Measurements from ENCODE around the gene NANOS1.

The NANOS1 gene, protein sequence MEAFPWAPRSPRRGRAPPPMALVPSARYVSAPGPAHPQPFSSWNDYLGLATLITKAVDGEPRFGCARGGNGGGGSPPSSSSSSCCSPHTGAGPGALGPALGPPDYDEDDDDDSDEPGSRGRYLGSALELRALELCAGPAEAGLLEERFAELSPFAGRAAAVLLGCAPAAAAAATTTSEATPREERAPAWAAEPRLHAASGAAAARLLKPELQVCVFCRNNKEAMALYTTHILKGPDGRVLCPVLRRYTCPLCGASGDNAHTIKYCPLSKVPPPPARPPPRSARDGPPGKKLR

DNA sequence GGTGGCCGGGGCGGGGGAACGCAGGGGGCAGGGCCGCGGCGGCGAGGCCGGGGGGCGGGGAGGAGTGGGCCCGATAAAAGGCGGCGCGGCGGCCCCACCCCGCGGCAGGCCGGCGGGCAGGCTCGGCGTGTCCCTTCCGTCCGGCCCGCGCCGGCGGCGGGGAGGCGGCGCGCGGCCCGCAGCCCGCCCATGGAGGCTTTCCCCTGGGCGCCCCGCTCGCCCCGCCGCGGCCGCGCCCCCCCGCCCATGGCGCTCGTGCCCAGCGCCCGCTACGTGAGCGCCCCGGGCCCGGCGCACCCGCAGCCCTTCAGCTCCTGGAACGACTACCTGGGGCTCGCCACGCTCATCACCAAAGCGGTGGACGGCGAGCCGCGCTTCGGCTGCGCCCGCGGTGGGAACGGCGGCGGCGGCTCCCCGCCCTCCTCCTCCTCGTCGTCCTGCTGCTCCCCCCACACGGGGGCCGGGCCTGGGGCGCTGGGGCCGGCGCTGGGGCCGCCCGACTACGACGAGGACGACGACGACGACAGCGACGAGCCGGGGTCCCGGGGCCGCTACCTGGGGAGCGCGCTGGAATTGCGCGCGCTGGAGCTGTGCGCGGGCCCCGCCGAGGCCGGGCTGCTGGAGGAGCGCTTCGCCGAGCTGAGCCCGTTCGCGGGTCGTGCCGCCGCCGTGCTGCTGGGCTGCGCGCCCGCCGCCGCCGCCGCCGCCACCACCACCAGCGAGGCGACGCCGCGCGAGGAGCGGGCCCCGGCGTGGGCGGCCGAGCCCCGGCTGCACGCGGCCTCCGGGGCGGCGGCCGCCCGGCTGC is at the start of gene NANOS1:
Gene NANOS1, plus strand, starts transcription at position 102 of the 808 bp plus-strand sequence. Its CDS starts 88 bp downstream, at position 190.
- no peak for DNase-seq

- no peak for DNase-seq
These were observed 49.2 kb upstream of the NANOS1 start for GRCh38 chr10:118980135-118980865.

GRCh38 chr10:118980870-118981269 is 48.6 kb upstream of the NANOS1 start:
- no peak for DNase-seq

DNA sequence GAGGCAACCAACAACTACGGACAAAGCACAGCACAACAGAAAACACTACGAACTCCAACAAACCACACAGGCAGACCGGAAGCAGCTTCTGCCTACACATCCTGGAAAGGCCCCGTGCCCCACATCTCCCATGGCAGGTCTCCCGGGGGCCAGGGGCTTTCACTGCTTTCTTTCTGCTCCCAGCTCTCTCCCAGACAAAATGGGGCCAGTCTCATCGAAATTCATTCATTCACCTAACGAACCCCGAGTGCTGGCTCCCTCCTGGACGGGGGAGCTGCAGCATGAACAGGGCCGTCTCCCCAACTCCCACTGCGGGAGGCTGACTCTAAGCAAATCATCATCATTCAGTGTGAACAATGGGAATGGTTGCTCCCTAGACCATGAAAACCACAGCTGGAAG is 47.6 kb upstream of the NANOS1 start:
- no peak for DNase-seq

- DNase-seq: no peak
These were observed 47.1 kb upstream of the NANOS1 start for GRCh38 chr10:118982366-118982765.

- no peak for DNase-seq
These were observed 46.3 kb upstream of the NANOS1 start for GRCh38 chr10:118983263-118983662.

- DNase-seq: no peak
These were observed 43.9 kb upstream of the NANOS1 start for GRCh38 chr10:118985576-118985975.

DNA sequence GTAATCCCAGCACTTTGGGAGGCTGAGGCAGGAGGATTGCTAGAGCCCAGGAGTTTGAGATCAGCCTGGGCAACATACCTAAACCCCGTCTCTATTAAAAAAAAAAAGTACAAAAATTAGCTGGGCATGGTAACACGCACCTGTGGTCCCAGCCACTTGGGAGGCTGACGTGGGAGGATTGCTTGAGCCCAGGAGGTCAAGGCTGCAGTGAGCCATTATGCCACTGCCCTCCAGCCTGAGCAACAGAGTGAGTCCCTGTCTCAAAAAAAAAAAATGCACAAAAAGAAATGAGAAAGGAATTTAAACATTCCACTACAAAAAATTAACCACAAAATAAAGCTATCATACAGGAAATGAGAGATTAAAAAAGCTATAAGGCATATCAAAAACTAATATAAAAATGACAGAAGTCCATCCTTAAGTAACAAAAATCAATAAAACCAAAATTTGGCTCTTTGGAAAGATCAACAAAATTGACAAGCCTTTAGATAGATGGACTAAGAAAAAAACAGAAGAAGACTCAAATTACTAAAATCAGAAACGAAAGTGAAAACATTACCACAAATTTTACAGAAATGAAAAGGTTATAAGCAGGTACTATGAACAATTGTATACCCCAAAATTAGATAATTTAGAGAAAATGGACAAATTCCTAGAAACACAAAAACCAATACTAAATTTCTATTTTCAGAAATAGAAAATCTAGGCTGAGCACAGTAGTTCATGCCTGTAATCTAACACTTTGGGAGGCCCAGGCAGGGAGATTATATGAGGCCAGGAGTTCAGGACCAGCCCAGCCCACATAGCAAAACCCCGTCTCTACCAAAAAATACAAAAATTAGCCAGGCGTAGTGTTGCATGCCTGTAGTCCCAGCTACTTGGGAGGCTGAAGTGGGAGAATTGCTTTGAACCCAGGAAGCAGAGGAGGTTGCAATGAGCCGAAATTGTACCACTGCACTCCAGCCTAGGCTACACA is 42.4 kb upstream of the NANOS1 start:
- DNase-seq: no peak

- no peak for DNase-seq
These were observed 39.2 kb upstream of the NANOS1 start for GRCh38 chr10:118990326-118990725.

DNA sequence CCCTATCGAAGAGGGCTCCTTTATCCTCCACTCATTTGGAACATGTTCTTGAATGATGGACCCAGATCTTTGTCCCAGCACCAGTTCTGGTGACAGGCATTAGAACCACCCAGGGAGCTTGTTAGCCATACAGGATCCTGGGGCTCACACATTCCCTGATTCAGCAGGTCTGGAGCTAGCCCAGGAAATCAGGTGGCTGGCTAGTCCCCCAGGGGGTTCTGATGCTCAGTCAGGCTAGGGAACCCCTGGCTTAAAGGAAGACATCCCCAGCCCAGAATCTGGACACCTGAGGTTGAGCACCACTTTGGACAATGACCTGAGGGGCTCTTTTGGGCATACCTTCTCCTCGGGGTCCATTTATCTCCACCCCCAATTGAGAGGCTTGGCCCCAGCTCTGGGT is 37.0 kb upstream of the NANOS1 start:
- no peak for DNase-seq

GRCh38 chr10:118993214-118993613 is 36.3 kb upstream of the NANOS1 start:
- no peak for DNase-seq

DNA sequence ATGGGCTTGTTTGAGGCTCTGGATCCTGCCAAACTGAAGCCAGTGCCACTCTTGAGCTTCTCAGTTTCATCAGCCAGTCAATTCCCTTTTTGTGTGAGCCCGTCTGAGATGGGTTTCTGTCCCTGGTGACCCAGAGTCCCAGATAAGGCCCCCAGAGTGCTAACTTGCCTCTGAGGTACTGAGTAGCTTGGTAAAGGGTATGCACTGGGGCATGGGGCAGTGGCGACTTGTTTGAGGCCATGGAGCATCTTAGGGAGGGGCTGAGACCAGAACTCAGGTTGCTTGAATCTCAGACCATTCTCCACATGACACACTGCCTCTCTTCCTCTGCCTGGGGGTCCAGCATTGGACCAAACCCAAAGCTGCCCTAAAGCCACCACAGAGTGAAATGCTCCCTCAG is 35.2 kb upstream of the NANOS1 start:
- no peak for DNase-seq

DNA sequence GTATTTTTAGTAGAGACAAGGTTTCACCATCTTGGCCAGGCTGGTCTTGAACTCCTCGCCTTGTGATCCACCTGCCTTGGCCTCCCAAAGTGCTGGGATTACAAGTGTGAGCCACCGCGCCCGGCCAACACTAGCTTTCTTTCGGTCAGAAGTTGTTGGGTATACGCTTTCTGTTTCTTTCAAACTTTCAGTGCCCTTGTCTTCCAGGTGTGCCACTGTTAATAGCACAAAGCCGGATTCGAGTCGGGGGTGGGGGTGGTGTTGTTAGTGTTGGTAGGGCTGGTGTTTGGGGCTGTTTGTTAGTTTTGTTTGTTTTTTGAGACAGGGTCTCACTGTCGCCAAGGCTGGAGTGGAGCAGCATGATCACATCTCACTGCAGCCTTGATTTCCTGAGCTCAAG is 33.8 kb upstream of the NANOS1 start:
- DNase-seq: no peak

GRCh38 chr10:118997379-118997778 is 32.1 kb upstream of the NANOS1 start:
- no peak for DNase-seq

- DNase-seq: no peak
These were observed 31.3 kb upstream of the NANOS1 start for GRCh38 chr10:118998183-118998582.

- no peak for DNase-seq
These were observed 27.6 kb upstream of the NANOS1 start for GRCh38 chr10:119001717-119002500.

DNA sequence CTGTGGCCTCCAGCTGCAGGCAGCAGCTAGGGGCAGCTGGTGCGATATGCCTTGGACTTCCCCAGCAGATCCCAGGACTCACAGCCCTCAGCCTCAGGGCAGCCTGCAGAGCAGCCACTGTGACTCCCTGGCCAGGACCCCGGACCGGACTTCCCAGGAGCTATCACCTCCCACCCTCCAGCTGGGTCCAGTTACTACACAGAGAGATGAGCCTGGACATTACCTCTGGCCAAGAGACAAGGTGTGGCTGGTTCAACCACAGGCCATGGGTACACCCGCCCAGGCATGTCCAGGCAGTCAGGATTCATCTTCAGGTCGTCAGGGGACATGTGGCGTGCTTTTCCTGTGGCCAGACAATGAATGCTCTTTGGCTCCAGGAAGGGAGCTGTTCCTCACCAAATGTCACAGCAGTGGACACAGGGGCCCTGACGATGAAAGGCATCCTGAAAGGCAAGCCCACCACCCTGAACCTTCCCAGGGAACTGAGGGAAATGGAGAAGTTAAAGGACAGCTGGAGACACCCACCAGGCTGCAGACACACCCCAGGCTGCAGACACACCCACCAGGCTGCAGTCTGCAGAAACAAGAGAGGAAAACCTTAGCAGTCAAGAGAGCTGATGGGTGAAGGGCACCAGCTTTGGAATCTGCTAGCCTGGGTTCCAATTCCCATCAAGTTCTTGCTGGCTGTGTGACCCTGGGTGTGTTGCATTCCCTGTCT is 25.8 kb upstream of the NANOS1 start:
- no peak for DNase-seq

DNA sequence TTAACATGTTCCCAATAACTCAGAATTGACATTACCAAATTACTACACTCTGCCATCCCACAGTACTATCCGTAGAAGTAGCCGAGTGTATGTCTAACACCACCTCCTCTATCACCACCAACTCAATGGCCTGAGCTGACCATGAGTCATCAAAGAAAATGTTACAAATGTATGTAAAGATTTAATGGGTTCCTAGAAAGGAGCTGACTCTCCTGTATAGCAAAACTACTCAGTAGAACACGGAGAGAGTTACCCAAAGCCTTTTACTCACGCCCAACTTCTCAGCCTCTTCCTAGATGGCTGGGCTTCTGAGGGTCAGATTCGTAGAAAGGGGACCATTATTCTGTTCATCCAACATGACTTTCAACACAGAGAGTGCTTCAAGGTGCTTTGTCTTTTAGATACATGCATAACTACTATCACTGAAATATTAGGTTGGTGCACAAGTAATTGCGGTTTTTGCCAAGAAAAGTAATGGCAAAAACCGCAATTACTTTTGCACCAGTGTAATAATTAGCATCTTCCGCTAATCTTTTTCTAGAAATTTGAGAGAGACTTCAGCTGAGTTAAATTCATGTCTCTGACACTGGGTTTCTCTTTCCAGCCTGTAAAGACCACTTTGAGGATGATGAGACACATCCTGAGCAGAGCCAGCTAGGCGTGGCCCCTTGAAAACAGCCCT is 24.0 kb upstream of the NANOS1 start:
- no peak for DNase-seq

GRCh38 chr10:119006451-119007210 is 22.9 kb upstream of the NANOS1 start:
- peak; percentile 10 for DNase-seq

DNA sequence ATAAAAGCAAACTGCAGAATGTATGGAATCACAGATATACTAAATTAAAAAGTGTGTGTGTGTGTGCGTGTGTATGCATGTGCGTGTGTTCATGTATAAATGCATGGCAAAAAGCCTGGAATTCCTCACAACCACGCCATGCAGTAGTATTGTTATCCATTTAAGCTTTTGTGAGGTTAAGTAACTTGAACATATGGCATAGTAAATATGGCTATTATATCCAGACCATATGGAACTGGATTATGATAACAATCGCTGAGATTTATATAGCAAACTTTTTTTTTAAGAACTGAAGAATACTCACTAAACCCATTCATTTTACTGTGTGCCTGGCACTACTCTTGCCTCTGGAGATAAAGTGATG is 22.3 kb upstream of the NANOS1 start:
- no peak for DNase-seq

Data from hematopoietic multipotent progenitor cell treated with erythropoietin and hydrocortisone succinate and interleukin-3 and kit ligand, for 8 days (in vitro differentiated cells).